NT2/D1 (cell line): ENCODE results near the gene PLP2.

Experiments used
- SUZ12 ChIP-seq: IDR thresholded peaks from 2 replicates; pipeline ENCODE4 v1.6.1; 2011; ENCODE audit not compliant: insufficient read length, insufficient read depth; ENCODE audit errors: extremely low read depth
- YY1 ChIP-seq: IDR thresholded peaks from 2 replicates; pipeline ENCODE4 v1.6.1; 2011; ENCODE audit not compliant: insufficient read length, insufficient read depth
- ZNF274 ChIP-seq: IDR thresholded peaks from 2 replicates; pipeline ENCODE4 v1.6.1; 2011; ENCODE audit warnings: mild to moderate bottlenecking, low read depth, low read length

DNA sequence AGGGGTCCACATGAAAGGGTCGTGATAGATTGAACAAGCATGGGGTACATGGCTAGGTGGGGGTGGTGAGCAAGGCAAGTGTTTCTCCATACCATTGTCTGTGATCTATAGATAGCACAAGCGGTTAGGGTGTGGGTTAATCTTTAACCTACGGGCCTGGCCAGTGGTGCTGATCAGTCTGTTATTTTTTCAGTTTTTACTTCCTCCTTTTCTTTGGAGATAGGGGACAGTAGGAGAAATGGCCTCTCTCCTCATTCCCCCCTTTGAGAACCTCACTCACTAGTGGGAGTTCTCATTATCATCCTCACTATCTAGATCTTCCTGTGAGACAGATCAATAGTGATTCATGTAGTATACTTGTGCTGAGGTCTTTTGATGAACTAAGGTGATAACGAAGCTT, 32.0 kb upstream of the PLP2 start:
- TF ChIP-seq ZNF274 (no peak), YY1 (no peak), SUZ12 (no peak)
